Kidney glomerular epithelial cell (primary cell): ENCODE measurements around the gene QPCT.

ENCODE experiments used
- DNase-seq: peaks from one replicate; lab custom pipeline; 2025; lab: John Stamatoyannopoulos, UW

Gene QPCT

GRCh38 chr2:37324786-37325624 lies 19.4 kb upstream of the QPCT start, which contains the start of gene PRKD3:
TSS of gene PRKD3 (minus strand) at chr2:37324833. CDS start at chr2:37316524, 8,309 bp downstream.
- DNase-seq: peak; percentile 57

- DNase-seq: no peak
These were observed 18.8 kb upstream of the QPCT start for GRCh38 chr2:37325625-37326071.

GRCh38 chr2:37326285-37326684 lies 18.1 kb upstream of the QPCT start:
- peak; percentile 70 for DNase-seq

GRCh38 chr2:37326866-37327634 lies 17.4 kb upstream of the QPCT start:
- DNase-seq: no peak

- DNase-seq: no peak
These were observed 13.7 kb upstream of the QPCT start for GRCh38 chr2:37330681-37331080.

GRCh38 chr2:37332560-37332959 lies 11.9 kb upstream of the QPCT start:
- no peak for DNase-seq

- no peak for DNase-seq
These were observed 11.2 kb upstream of the QPCT start for GRCh38 chr2:37333256-37333655.

- no peak for DNase-seq
These were observed 8.8 kb upstream of the QPCT start for GRCh38 chr2:37335604-37336003.

- DNase-seq: no peak
These were observed 6.7 kb upstream of the QPCT start for GRCh38 chr2:37337620-37338280.

- no peak for DNase-seq
These were observed 5.5 kb upstream of the QPCT start for GRCh38 chr2:37338933-37339332.

GRCh38 chr2:37340637-37341036 lies 3.8 kb upstream of the QPCT start:
- no peak for DNase-seq

GRCh38 chr2:37342591-37343220 lies 1.7 kb upstream of the QPCT start:
- no peak for DNase-seq

- peak; percentile 73 for DNase-seq
These were observed 644 bp upstream of the QPCT start for GRCh38 chr2:37343537-37344434.

- no peak for DNase-seq
These were observed 3.7 kb downstream of the QPCT start for GRCh38 chr2:37348155-37348554.

- no peak for DNase-seq
These were observed 4.9 kb downstream of the QPCT start for GRCh38 chr2:37349231-37349860.

GRCh38 chr2:37350034-37350433 lies 5.6 kb downstream of the QPCT start:
- peak; percentile 94 for DNase-seq

GRCh38 chr2:37354531-37354930 lies 10.1 kb downstream of the QPCT start:
- no peak for DNase-seq

GRCh38 chr2:37355735-37356134 lies 11.3 kb downstream of the QPCT start:
- no peak for DNase-seq

GRCh38 chr2:37356299-37356698 lies 11.9 kb downstream of the QPCT start:
- DNase-seq: no peak

GRCh38 chr2:37357069-37357468 lies 12.6 kb downstream of the QPCT start:
- no peak for DNase-seq

- DNase-seq: no peak
These were observed 13.1 kb downstream of the QPCT start for GRCh38 chr2:37357530-37357929.
